Measurements from ENCODE around the gene C2orf92. TPM values are rescaled to one million over a fixed set of nuclear protein-coding genes. Genes with fewer than 3 reads are reported as not detected.
A peak's percentile ranks its signal among the peaks of the same experiment; 100 is the strongest.

C2orf92 gene
- total and polyA plus RNA-seq, 2 donors (not counting 1 experiment from before 2014, with no cell fraction given): 0.99 to 1.1 TPM

DNA sequence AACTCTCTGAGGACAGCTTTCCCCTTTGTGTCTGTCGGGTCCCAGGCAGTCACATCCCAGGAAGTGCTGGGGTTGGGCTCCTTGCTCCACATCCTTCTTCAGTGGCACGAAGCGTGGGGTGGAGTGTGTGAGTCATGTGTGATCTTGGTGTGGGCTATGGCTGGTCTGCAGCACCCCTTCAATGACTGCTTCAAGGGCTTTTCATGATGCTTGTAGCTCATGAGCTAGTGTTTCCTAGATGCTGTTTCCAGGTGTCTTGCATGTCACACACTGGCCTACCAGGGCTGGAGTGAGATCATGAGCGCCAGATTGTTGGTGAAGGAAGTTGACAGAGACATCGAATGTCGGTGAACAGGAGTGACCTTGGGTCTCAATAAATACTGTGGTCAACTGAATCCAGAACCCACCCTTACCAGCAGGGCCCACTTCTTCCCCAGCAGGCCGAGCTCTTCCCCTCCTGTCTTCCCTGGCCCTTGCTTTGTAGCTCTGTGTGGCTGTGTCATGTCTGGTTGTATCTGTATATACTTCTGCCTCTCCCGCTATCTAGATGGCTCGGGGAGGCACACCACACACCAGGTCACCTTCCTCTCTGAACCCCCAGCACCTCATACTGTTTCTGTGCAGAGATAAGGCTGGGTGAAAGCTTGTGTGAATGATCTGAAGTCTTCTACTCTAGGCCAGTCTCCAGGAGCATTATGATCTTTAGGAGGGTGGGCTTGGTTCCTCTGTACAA is 3.8 kb downstream of the C2orf92 start:
- Histone ChIP-seq H3K9me3 (ENCODE audit: control insufficient read depth, insufficient read depth, low read depth, low read length) (no peaks in the 10 kb centered on the region), H2AFZ (ENCODE audit: low read length) (no peak overlapping the region), H3K4me2 (ENCODE audit: extremely low read depth, insufficient read depth, low read length) (no peak overlapping the region), H3K27me3 (ENCODE audit: control insufficient read depth, insufficient read depth, low read length) (no peaks in the 10 kb centered on the region), H3K4me1 (ENCODE audit: control insufficient read depth, extremely low read depth, insufficient read depth, low read length) (no peaks in the 10 kb centered on the region), H3K36me3 (ENCODE audit: control insufficient read depth, insufficient read depth, low read length) (no peaks in the 10 kb centered on the region), H3K27ac (ENCODE audit: insufficient read depth, low read length) (no peak overlapping the region), H3K79me2 (ENCODE audit: control insufficient read depth, insufficient read depth, low read length) (no peaks in the 10 kb centered on the region), H3K9ac (ENCODE audit: insufficient read depth, low read length) (no peak overlapping the region), H3K4me3 (replicated peaks in 1 of 4; ENCODE audit: control extremely low read depth in 1 of 4, insufficient read depth in 1 of 4, low read depth in 3 of 4, low read length in 4 of 4) (no peak overlapping the region), H4K20me1 (ENCODE audit: control insufficient read depth, extremely low read depth, insufficient read depth, low read length) (no peaks in the 10 kb centered on the region)
- peak in 1 of 2 donors; percentile 33 for DNase-seq (ENCODE audit: low read depth in 2 of 2)
- TF ChIP-seq EZH2 (IDR thresholded peaks at IDR 0.05; ENCODE audit: low read length, missing control alignments) (no peak), CTCF (conservative IDR thresholded peaks at IDR 0.05 in 1 of 2, IDR thresholded peaks at IDR 0.05 in 1 of 2; ENCODE audit: low read depth in 1 of 2, low read length in 2 of 2) (no peak)

DNA sequence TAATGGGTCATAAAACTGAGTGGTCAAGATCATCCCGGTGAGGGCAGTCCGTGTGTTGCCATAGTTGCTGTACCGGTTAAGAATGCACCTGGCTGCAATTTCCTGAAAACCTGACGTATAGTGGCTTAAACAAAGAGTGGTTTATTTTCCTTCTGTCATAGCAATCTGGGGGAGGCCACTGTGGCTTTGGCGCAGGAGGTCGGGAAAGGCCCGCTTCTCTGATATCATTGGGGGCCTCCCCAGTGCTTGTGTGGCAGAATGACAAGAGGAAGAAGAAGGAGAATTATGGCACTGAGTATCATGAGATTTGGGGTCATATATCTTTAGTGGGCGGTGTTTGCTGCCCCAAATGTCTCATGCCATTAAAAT is 4.4 kb downstream of the C2orf92 start:
- Histone ChIP-seq H3K27ac (ENCODE audit: insufficient read depth, low read length) (no peak overlapping the region), H3K79me2 (ENCODE audit: control insufficient read depth, insufficient read depth, low read length) (no peaks in the 10 kb centered on the region), H4K20me1 (ENCODE audit: control insufficient read depth, extremely low read depth, insufficient read depth, low read length) (no peaks in the 10 kb centered on the region), H3K4me1 (ENCODE audit: control insufficient read depth, extremely low read depth, insufficient read depth, low read length) (no peaks in the 10 kb centered on the region), H3K9me3 (ENCODE audit: control insufficient read depth, insufficient read depth, low read depth, low read length) (no peaks in the 10 kb centered on the region), H3K36me3 (ENCODE audit: control insufficient read depth, insufficient read depth, low read length) (no peaks in the 10 kb centered on the region), H3K9ac (ENCODE audit: insufficient read depth, low read length) (no peak overlapping the region), H3K4me3 (replicated peaks in 1 of 4; ENCODE audit: control extremely low read depth in 1 of 4, insufficient read depth in 1 of 4, low read depth in 3 of 4, low read length in 4 of 4) (no peak overlapping the region), H2AFZ (ENCODE audit: low read length) (no peak overlapping the region), H3K27me3 (ENCODE audit: control insufficient read depth, insufficient read depth, low read length) (no peaks in the 10 kb centered on the region), H3K4me2 (ENCODE audit: extremely low read depth, insufficient read depth, low read length) (no peak overlapping the region)
- DNase-seq (ENCODE audit: low read depth in 2 of 2): no peak
- no peak for TF ChIP-seq CTCF (conservative IDR thresholded peaks at IDR 0.05 in 1 of 2, IDR thresholded peaks at IDR 0.05 in 1 of 2; ENCODE audit: low read depth in 1 of 2, low read length in 2 of 2)
- no peak for TF ChIP-seq EZH2 (IDR thresholded peaks at IDR 0.05; ENCODE audit: low read length, missing control alignments)

DNA sequence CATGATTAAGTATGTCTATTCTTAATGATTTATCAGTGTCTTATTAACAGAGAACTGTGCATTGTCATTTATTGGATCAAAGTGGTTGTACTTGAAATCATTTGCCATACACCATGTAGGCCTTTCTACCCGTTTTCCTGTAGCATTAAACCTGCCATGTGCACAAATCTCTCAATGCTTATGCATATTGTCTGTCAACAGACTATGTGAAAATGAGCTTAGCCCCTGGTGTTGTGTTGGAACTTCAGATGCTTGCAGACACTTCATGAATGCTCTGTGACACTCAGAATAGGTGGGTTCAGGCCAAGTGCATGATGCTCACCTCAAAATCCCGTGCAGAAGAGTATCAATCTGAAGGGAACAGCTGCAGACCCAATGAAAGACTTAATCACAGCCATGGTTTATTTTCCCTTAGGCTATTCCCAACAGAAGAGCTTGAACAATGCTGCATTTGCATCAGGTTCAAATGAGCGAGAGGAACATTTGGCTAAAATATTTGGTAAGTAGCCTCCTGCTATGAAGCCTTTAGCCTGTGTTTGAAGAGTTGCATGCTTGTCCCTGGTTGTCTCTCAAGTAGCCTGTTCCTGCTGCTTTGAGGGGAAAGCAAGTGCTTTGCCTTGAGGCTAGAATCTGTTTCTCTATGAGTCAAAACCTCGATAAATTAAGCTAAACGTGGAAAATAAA is 6.1 kb downstream of the C2orf92 start:
- Histone ChIP-seq H3K79me2 (ENCODE audit: control insufficient read depth, insufficient read depth, low read length) (no peaks in the 10 kb centered on the region), H3K9ac (ENCODE audit: insufficient read depth, low read length) (no peak overlapping the region), H3K27me3 (ENCODE audit: control insufficient read depth, insufficient read depth, low read length) (no peaks in the 10 kb centered on the region), H4K20me1 (ENCODE audit: control insufficient read depth, extremely low read depth, insufficient read depth, low read length) (no peaks in the 10 kb centered on the region), H3K4me1 (ENCODE audit: control insufficient read depth, extremely low read depth, insufficient read depth, low read length) (no peaks in the 10 kb centered on the region), H2AFZ (ENCODE audit: low read length) (no peak overlapping the region), H3K36me3 (ENCODE audit: control insufficient read depth, insufficient read depth, low read length) (no peaks in the 10 kb centered on the region), H3K4me2 (ENCODE audit: extremely low read depth, insufficient read depth, low read length) (no peak overlapping the region), H3K27ac (ENCODE audit: insufficient read depth, low read length) (no peak overlapping the region), H3K9me3 (ENCODE audit: control insufficient read depth, insufficient read depth, low read depth, low read length) (no peaks in the 10 kb centered on the region), H3K4me3 (replicated peaks in 1 of 4; ENCODE audit: control extremely low read depth in 1 of 4, insufficient read depth in 1 of 4, low read depth in 3 of 4, low read length in 4 of 4) (no peak overlapping the region)
- TF ChIP-seq EZH2 (IDR thresholded peaks at IDR 0.05; ENCODE audit: low read length, missing control alignments) (no peak), CTCF (conservative IDR thresholded peaks at IDR 0.05 in 1 of 2, IDR thresholded peaks at IDR 0.05 in 1 of 2; ENCODE audit: low read depth in 1 of 2, low read length in 2 of 2) (no peak)
- no peak for DNase-seq (ENCODE audit: low read depth in 2 of 2)

Data from fibroblast of lung (primary cell).